Activated CD4-positive, alpha-beta T cell treated with anti-CD3 and anti-CD28 coated beads, Interleukin-2, Interleukin-4, amounts not matched to agents 100 ng/mL and 50 ng/mL, durations not matched to agents 16 hours and 8 hours (primary cell): ENCODE data around the gene CALCB.
"Not testable (repeated sequence)": the region's sequence is repeated elsewhere in the genome, so short reads cannot be mapped to it uniquely, and the experiment has no call there.

Experiments
- DNase-seq: peaks from one replicate; pipeline ENCODE4 v3.0.0-alpha.2; 2020; ENCODE audit warnings: low spot score

Gene CALCB, protein sequence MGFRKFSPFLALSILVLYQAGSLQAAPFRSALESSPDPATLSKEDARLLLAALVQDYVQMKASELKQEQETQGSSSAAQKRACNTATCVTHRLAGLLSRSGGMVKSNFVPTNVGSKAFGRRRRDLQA

DNA sequence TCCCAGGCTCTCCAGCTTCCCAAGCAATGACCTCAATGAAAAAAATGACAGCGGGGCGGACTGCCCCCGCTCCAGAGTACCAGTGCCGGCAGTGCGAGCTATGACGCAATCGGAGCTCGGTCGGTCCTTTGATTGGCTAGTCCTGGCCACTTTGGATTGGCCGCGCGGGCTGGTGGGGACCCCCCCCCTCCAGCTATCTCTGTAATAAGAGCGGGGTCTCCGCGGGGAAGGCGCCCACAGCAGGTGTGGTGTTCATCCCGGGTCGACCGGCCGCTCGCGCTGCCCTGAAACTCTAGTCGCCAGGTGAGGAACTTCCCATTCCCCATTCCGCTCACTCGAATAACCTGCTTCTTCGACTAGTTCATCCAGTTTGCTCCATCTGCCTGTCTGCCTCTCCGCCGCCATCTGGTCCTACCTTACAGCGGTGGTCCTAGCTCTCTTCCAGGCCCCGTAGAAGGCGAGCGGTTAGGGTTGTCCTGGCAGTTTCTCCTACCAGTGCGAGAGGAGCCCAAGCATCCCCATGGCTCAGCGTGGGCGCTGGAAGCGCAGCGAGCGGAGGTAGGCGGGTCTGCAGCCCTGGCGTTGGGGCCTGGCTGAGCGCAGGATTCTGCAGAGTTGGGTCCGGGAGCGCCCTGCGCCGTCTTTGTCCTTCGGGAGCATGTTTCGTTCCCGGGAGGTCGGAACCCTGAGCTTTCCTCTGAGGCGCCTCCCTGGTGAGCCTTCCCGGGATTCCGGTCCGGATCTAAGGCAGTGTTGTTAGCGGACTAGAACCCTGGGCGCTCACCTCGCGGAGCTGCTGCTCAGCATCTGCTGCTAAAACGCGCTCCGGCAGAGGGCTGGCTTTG, at the start of gene CALCB:
CALCB (plus strand) TSS at position 233 of the 845 bp plus-strand sequence. CDS start 1,126 bp downstream, outside the sequence.
- DNase-seq = no peak

DNA sequence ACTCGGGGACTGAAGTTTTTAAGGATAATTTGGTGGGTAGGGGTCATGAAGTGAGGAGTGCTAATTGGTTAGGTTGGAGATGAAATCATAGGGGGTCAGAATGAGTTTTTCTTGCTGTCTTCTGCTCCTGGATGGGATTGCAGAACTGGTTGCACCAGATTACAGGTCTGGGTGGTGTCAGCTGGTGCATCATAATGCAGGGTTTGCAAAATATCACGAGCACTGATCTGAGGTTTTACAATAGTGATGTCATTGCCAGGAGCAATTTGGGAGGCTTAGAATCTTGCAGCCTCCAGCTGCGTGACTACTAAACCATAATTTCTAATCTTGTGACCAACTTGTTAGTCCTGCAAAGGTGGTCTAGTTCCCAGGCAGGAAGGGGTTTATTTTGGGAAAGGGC, 46.4 kb upstream of the CALCB start:
- no peak for DNase-seq

DNA sequence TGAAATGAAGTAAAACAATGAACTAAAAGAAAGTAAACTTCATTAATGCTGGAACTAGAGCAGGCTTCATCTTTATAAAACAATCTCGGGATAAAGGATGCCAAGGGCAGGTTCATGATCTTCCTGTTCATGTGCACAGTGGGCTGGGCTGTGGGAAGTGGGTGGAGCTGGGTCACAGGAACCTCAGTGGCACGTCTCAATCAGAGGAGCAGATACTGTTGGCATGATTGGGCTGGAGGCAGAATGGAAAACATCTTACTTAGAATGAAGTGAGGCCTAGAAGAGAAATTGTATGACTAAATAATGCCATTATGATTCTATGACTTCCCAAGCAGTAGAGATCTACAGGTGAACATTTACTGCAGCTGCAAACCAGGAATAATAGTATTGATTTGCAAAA, 45.4 kb upstream of the CALCB start:
- no peak for DNase-seq

DNA sequence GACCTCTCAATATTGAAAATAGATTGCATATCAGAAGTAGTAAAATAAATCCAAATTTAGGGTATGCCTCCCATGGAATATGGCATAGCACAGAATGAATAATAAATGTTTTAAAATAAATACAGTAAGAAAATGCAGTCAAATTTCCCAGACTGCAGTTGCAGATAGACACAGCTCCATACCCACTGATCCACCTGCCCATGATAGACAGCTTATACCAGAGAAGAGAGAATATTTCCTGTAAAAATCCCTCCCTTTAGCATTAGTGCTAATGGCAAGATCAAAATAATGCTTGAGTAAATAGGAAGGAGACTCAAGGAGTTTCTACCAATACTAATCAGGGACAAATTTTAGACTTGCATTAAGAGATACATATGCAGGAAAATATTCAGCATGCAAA, 45.0 kb upstream of the CALCB start:
- no peak for DNase-seq

DNA sequence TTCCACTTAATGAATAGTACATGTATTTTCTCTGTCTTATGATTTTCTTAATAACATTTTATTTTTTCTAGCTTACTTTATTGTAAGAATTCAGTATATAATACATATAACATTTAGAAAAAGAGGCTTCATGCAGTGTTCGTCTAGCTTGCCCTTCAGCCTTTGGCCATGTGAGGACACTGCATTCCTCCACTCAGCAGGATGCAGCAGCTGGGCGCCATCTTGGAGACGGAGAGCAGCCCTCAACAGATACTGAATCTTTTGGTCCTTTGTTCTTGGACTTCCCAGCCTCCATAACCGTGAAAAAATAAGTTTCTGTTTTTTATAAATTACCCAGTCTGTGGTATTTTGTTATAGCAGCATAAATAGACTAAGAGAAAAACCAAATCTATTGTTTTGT, 41.4 kb upstream of the CALCB start:
- DNase-seq = not testable (repeated sequence)

DNA sequence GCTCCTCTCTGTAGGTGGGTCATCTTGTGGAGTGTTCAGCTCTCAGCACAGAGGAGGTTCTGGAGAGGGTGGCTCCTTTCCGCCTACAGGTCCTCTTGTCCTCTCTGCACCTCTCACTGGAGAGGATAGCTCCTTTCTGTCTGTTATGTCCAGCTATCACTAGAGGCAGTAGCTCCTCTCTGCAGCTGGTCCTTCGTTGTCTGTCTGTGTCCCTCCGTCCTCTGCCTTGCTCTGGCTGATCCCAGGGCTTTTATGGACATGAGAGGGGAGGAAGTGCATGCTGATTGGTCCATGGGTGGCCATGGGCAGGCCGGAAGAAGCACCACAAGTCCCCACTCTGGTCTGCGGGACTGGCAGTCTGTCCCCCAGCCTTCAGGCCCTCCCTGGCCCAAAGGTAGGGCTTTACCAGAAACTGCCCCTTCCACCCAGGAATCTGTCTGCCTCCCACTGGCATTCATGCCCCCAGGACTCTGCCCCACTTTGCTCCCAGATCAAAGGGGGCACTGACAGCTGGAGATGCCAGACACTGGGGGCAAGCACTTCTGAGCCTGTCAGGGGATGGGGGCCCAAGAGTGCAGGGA, 38.6 kb upstream of the CALCB start:
- no peak for DNase-seq

DNA sequence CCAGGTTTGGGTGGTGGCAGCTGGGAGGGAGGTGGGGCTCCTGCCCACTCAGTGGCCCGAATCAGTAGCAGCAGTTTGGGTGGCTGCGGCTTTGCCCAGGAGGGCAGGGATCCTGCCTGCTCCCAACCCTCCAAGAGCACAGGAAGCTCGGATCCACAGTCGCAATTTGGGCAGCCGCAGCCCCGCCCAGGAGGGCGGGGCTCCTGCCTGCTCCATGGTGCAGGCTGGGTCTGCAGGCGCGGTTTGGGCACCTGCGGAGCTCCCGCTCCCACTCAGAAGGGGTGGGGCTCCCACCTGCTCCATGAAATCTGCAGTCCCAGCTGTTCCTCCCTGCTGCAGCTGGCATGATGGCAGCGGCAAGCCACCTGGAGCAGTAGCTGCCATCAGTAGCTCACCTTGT, 38.1 kb upstream of the CALCB start:
- DNase-seq = no peak

DNA sequence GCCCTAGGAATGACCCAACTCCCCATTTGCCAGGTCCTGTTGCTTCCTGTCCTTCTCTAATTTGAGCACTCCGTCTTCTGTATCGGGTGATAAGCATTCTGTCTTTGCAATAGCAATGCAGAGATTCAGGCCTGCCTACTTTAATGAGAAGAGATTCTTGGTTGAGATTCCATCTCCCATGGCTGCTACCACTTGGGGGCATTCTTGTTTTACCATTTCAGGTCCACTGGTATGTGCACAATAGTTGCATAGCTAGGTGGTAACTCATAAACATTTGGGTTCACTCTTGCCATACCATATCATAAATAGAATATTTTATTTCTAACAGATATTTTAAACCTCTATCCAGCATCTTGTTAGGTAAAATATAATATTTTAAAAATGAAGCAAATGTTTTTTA, 34.4 kb upstream of the CALCB start:
- DNase-seq = no peak

DNA sequence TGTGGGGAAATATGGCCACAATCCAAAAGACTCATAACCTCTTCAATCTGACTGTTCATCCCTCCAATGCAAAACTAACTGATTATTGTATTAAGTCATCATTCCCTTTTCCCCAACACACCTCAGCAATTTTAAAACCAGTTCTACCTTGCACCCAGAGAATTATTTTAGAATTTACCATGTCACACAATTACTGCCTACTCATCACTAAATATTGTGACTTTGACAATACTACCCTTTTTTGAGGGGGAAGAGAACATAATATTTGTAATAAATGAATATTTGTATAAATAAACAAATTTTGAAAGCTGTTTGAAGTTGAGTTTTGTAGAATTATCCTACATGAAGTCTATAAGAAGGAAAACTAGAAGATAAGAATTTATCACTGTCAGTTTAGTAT, 28.2 kb upstream of the CALCB start:
- DNase-seq = no peak

DNA sequence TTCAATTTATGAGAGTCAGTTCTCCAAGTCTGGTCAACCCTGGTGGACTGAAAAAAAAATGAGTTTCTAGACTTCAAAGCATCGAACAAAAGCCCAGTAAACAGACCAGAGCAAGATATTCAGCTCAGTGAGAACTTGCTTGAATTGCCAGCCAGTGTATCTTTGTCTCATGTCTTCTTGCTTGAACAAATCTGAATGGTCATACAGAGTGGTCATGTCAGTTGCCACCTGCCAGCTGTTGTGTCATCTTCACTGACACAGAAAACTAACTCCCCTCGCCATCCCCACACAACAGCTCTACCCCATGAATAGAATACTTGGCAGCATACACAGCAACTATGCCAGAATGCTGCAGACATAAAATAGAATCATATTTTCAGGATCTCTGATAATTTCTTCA, 27.5 kb upstream of the CALCB start:
- no peak for DNase-seq

DNA sequence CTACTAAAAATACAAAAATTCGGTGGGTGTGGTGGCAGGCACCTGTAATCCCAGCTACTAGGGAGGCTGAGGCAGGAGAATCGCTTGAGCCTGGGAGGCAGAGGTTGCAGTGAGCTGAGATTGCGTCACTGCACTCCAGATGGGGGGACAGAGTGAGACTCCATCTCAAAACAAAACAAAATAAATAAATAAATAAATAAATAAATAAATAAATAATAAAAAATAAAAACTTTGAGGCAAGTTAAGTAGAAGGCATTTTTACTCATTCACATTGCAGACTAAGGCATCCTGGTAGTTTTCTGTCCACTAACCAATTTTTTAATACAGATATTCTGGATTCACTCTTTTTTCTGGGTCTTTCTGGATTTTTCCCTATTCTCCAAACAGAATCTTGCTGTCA, 26.7 kb upstream of the CALCB start:
- DNase-seq = not testable (repeated sequence)

DNA sequence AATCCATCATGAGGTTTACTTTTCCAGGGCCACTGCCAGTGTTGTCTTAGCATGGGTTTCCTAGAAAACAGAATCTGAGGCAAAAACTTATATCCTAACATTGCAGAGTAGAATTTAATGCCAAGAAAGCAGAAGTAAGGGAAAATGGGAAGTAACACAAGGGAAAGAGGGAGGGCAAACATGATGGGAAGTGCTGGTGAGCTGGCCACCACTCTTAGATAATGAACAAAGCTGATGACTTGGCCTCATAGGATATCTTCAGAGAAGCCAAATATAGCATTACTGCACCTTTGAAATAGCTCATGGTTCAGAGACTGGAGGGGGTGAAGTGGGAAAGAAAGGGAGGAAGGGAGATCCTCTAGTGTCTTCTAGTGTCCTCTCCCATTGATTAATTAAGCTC, 24.8 kb upstream of the CALCB start:
- DNase-seq = no peak

DNA sequence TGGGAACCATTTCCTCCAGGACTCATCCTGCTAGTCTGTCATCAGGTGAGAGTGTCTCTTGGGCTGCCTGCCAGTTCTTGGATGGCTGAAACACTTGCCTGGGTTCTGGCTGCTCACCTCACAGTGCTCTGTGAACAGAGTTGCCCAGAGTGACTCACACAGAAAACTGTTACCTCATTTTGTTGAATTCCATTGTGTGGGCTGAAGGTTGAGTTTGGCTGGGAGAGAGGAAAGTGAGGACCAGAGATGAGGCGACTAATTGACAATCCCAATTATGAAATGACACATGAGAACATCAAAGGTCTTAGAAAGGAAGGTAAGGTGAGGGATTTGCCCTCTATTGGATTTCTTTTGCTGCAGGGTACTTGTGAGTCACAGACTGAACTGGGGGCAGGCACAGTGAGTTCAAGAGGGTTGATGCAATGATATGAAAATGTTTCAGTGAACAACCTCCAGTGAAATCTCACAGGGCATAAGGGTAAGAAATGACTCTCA, 20.2 kb upstream of the CALCB start:
- peak; percentile 47 for DNase-seq

DNA sequence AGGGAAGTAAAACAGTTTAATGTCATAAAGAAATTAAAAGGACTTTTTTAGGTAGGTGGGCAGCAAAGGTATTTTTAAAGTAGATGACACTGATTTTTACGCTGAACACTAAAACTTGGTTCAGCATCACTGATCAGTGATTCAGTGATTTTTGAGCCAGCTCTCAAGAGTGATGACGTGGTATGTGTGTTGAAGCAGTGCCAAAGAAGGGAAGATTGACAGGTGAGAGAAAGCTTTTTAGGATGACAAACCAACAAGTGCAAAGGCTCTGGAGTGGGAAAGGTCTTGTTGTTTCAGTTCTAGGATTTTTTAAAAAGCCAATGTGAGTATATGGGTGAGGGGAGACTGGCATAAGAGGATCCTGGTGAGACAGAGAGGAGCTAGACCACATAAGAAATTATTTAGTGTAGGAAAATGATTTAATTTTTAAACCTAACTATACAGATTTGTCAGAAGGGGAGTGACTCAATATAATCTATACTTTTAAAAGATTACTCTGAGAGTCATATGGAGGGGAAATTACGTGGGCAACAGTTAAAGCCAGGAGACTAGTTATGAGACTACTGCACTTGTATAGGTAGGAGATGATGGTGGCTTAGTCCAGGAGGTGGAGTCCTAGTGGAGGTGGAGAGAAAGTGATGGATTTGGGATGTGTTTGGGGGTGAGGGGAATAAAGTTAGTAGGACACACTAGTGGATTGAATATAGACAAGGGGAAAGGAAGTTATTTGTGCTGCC, 17.6 kb upstream of the CALCB start:
- DNase-seq = no peak

DNA sequence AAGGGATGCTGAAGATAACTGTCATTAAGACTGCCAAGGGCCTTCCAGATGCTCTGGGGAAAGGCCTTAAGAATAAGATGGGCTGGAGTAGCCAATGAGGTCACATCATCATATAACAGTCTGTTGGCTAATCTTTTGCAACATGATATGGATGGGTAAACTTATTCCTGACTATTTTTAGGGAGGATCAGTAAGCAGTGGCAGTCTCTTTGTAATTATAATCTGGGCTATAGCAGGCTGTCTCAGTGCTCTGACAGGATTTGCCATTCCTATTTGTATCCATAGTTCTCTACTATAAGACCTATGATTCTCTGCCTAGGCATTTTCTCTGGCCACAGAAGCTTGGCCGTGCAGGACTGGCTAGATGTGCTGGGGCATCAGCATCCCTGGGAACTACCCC, 16.1 kb upstream of the CALCB start:
- DNase-seq = no peak

DNA sequence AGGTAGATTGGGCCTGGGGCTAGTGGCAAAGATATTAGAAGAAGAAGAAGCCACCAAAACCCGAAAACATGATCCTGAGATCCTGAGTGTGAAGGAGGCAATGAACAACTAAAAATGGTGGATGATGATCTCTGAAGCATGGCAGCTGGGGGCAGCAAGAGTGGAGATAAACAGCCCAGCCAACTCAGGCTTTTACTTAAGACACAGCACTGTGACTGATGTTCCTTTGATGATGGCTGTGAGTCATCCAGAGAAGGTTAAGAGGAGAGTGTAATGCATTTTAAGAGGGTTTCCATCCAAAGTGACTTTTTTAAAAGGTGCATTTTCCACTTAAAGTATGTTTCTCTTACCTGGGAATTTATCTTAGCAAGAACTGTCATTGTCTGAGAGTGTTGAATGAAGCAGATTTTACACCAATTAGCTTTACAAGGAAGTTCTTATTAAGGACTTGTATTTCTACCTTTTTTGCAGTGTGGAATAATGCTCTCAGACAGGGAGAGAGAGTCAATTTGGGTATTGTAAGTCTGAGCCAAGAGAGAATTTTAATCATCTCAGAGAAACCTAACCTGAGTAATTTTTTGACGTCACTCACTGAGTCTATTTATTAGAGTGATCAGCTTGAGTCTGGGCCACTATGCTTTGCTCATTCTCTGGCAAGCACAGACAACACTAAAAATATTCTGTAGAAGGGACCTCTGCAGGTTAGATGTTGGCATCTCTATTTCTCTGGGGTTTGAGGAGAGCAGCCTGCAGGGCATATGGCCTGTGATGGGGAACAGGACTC, 14.1 kb upstream of the CALCB start:
- no peak for DNase-seq

DNA sequence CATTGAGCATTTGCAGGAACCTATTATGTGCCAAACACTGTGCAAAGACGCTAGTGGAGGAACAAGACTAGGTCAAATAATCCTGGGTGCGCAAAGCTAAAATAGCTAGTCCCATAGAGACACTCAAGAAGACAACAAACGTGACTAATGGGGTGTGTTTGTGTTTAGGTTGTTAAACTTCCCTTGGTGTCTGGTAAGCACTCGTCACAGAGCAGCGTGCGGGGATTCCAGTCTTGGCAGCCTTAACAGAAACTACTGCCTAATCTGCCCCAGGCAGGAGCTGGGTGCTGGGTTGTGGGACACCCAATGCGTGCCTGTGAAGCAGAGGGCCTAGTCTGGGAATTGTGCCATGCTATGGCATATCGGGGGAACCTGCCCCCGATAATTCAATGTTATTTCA, 10.8 kb upstream of the CALCB start:
- DNase-seq = no peak

DNA sequence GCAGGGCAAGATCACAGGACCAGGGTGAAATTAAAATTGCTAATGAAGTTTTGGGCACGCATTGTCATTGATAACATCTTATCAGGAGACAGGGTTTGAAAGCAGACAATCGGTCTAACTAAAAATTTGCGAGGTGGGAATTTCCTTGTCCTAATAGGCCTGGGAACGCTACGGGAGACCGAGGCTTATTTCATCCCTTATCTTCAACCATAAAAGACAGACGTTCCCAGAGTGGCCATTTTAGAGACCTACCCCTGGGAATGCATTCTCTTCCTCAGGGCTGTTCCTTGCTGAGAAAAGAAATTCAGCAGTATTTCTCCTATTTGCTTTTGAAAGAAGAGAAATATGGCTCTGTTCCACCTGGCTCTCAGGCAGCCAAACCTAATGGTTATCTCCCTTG, 3.6 kb upstream of the CALCB start:
- DNase-seq = not testable (repeated sequence)

DNA sequence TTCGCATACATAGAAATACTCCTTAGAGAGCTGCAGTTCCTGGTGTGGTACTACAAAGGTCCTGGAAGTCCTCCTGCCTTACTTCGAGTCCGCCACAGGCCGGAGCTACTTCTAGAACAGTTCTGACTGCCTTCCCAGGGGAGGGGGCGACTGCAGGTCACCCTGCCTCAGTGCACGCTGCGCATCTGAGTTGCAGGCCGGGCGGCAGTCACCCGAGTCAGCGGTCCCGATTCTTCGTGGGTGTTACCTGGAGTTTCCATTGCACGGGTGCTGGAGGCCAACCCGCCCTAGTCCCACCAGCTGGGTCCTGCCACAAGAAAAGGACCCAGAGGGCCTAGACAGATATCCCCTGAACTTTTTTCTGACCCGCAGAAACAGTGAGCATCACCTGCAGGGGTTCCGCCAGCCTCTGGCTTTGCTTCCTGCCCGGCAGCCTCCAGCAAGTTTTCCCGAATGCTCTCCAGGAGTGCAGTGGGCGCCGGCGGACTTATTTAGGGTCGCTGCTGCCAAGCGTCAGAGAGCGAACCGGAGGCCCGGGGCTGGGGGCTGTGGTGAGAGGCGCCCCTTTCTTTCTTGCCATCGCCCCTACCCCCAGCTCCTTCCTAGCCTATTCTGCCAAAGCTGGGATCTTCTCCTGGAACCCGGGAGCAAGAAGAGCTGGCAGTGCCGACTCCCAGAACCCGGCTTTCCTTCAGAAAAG, 1.7 kb upstream of the CALCB start:
- no peak for DNase-seq

DNA sequence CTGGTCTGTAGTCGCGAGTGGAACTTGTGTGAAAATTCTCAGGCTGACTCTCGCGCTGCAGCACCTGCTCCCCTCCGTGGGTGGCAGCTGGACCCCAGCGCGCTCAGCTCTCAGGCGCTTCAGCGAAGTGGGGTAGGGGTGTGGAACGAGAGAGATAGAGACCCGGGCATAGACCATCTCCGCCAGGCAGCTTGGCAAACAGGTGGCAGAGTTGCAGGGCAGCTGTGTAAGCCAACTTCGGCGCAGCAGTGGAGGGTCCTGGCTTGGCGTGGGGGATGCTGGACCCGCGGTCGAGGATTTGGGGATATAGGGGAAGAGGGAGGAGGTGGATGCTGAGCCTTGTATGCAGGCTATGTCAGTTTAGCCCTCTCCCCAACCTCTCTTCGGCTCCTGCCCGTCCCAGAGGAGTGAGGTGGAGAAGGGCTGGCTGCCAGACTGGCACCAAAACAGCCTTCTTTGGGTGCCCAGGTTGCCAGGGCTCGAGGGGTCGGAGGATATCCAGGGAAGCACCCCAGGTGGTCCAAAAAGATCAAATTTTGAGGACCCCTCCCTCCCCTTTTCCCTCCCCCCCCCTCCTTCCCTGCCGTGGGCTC, 746 bp upstream of the CALCB start:
- no peak for DNase-seq
